Endothelial cell of umbilical vein (primary cell): ENCODE measurements around the gene KLC3. TPM values are rescaled to one million over a fixed set of nuclear protein-coding genes. Genes with fewer than 3 reads are reported as not detected.

Source experiments
- BruUV-seq: library from RNA; stranded (reverse); fragments of 400-500 nt; replicated peaks from 2 replicates; lab custom pipeline; 2021; lab: Mats Ljungman, UMichigan
- CTCF ChIA-PET: fragments of 300-600, 350-600 bp; sonication (Branson Sonifier 250); formaldehyde crosslinking; loops from one replicate; lab custom pipeline; 2021; ENCODE audit warnings: antibody characterized with exemption, inconsistent platforms; lab: Charles Lee
- POLR2A ChIA-PET: fragments of 300-600, 350-600 bp; sonication (Branson Sonifier 250); formaldehyde crosslinking; loops from one replicate; lab custom pipeline; 2021; ENCODE audit warnings: antibody characterized with exemption, inconsistent platforms; lab: Charles Lee
- DNase-seq: peaks from one replicate; pipeline ENCODE4 v3.0.0-alpha.2; 2011; ENCODE audit warnings: low read depth, low spot score
- FAIRE-seq: peaks from 2 replicates; lab custom pipeline; 2011; peaks lifted over from hg19 to GRCh38; lab: Jason Lieb, UNC
- H2AFZ ChIP-seq: 2 replicates; pipeline ENCODE4 v1.6.0; 2012; ENCODE audit warnings: low read depth, low read length, control low read depth, inconsistent platforms
- H3K27ac ChIP-seq: 2 replicates; pipeline ENCODE4 v1.5.1; 2011; ENCODE audit warnings: low read depth, mild to moderate bottlenecking, control low read depth, low read length, moderate library complexity; ENCODE audit not compliant: insufficient read depth
- H3K27me3 ChIP-seq, 2 experiments: 2 replicates each; pipeline versions ENCODE4 v1.6.0 to v1.6.1; 2011; ENCODE audit warnings: low read length in 2 of 2, mixed read lengths in 1 of 2; ENCODE audit not compliant: control insufficient read depth in 2 of 2, insufficient read depth in 2 of 2
- H3K36me3 ChIP-seq, 2 experiments: 2 replicates in 1 of 2; 3 replicates in 1 of 2; pipeline ENCODE4 v1.5.1; 2011; ENCODE audit warnings: low read length in 2 of 2, mild to moderate bottlenecking in 1 of 2, moderate library complexity in 1 of 2; ENCODE audit not compliant: control insufficient read depth in 2 of 2, insufficient read depth in 2 of 2; ENCODE audit errors: extremely low read depth in 1 of 2
- H3K4me1 ChIP-seq: 3 replicates; pipeline ENCODE4 v1.5.1; 2011; ENCODE audit warnings: mild to moderate bottlenecking, low read length; ENCODE audit not compliant: control insufficient read depth, insufficient read depth; ENCODE audit errors: extremely low read depth
- H3K4me2 ChIP-seq: 2 replicates; pipeline ENCODE4 v1.6.1; 2011; ENCODE audit warnings: low read length, control low read depth, mixed read lengths; ENCODE audit not compliant: insufficient read depth
- H3K4me3 ChIP-seq, 3 experiments: fragments of 200-600 bp in 1 of 3; sonication (generic), shearing (Covaris generic) in 1 of 3; replicated peaks in 1 of 3; 2 replicates each; pipeline ENCODE4 v1.5.1; 2011 to 2016; ENCODE audit warnings: control low read depth in 3 of 3, low read length in 3 of 3, mild to moderate bottlenecking in 2 of 3, inconsistent platforms in 1 of 3, low read depth in 1 of 3, moderate library complexity in 1 of 3; ENCODE audit not compliant: insufficient read depth in 1 of 3
- H3K79me2 ChIP-seq: 2 replicates; pipeline ENCODE4 v1.6.0; 2012; ENCODE audit warnings: low read length, inconsistent platforms; ENCODE audit not compliant: control insufficient read depth, insufficient read depth
- H3K9ac ChIP-seq: replicated peaks from 2 replicates; pipeline ENCODE3; 2011; ENCODE audit warnings: low read length, control low read depth; ENCODE audit not compliant: insufficient read depth; ENCODE audit errors: extremely low read depth
- H3K9me1 ChIP-seq: replicated peaks from 3 replicates; pipeline ENCODE4 v1.6.0; 2011; ENCODE audit warnings: mild to moderate bottlenecking, low read length; ENCODE audit not compliant: control insufficient read depth, insufficient read depth; ENCODE audit errors: extremely low read depth
- H3K9me3 ChIP-seq: replicated peaks from 2 replicates; pipeline ENCODE4 v1.5.1; 2012; ENCODE audit warnings: low read length, inconsistent platforms; ENCODE audit not compliant: control insufficient read depth, insufficient read depth
- H4K20me1 ChIP-seq: replicated peaks from 2 replicates; pipeline ENCODE3; 2011; ENCODE audit warnings: mild to moderate bottlenecking, low read length; ENCODE audit not compliant: control insufficient read depth, insufficient read depth; ENCODE audit errors: extremely low read depth
- EZH2 ChIP-seq: IDR thresholded peaks from 2 replicates; pipeline ENCODE4 v1.6.1; 2012; ENCODE audit warnings: borderline replicate concordance, low read depth, mild to moderate bottlenecking, moderate library complexity, low read length, inconsistent platforms; ENCODE audit not compliant: severe bottlenecking
- FOS ChIP-seq: IDR thresholded peaks from 2 replicates; pipeline ENCODE4 v1.6.1; 2011; ENCODE audit warnings: mild to moderate bottlenecking, low read length, moderate library complexity, borderline replicate concordance; ENCODE audit not compliant: insufficient read depth
- GATA2 ChIP-seq: IDR thresholded peaks from 2 replicates; pipeline ENCODE4 v1.7.0; 2011; ENCODE audit warnings: low read depth, mild to moderate bottlenecking, moderate library complexity, mixed read lengths, low read length; ENCODE audit not compliant: insufficient read length, insufficient read depth
- JUN ChIP-seq: IDR thresholded peaks from 2 replicates; pipeline ENCODE4 v1.6.1; 2011; ENCODE audit warnings: borderline replicate concordance, low read depth; ENCODE audit not compliant: insufficient read length, insufficient read depth
- MAX ChIP-seq: IDR thresholded peaks from 2 replicates; pipeline ENCODE4 v1.6.1; 2011; ENCODE audit not compliant: insufficient read depth, insufficient read length
- MYC ChIP-seq: IDR thresholded peaks from one replicate; pipeline ENCODE4 v1.6.1; 2011; ENCODE audit warnings: mild to moderate bottlenecking, low read depth, low read length
- POLR2A ChIP-seq: IDR thresholded peaks from 2 replicates; pipeline ENCODE4 v1.6.1; 2012; ENCODE audit warnings: low read depth, mild to moderate bottlenecking, control low read depth, low read length
- POLR2AphosphoS5 ChIP-seq: IDR thresholded peaks from 2 replicates; pipeline ENCODE4 v1.6.1; 2012; ENCODE audit warnings: low read depth, mild to moderate bottlenecking, control low read depth, low read length, moderate library complexity; ENCODE audit not compliant: insufficient read depth
- dilution Hi-C: fragments of 300-500 bp; cut with MboI; formaldehyde crosslinking; loops from one replicate; pipeline ENCODE4 v1.15.0; 2019; ENCODE audit warnings: low sequenced_read_pairs; ENCODE audit not compliant: extremely low pct_ligation_motif_present
- intact Hi-C: fragments of 100-400 bp; cut with micrococcal nuclease; formaldehyde crosslinking; loops from one replicate; pipeline ENCODE4 v1.10.0; 2022
- polyA plus RNA-seq, 4 experiments: library from polyadenylated mRNA; depleted of rRNA in 3 of 4; stranded (reverse) in 3 of 4; unstranded in 1 of 4; fragments of >200 nt; gene quantifications; 2 replicates each; pipeline versions ENCODE4 v1.2.1 to v1.2.3, GENCODE V29; 2011 to 2012; ENCODE audit warnings: missing spikeins in 1 of 4
- total RNA-seq: library from RNA; stranded (reverse); gene quantifications from 2 replicates; pipeline ENCODE4 v1.2.3, GENCODE V29; 2021
- TF ChIP-seq, protein P1 (sequence below), 2 donors: IDR thresholded peaks; 1 replicate in 1 of 2; 2 replicates in 1 of 2; pipeline ENCODE4 v1.5.1; 2011; ENCODE audit warnings: low read length in 2 of 2, mild to moderate bottlenecking in 2 of 2, moderate library complexity in 2 of 2, control low read depth in 1 of 2, inconsistent platforms in 1 of 2, low read depth in 1 of 2; ENCODE audit not compliant: insufficient read depth in 1 of 2; ENCODE audit errors: extremely low read depth in 1 of 2

The KLC3 gene
- total and polyA plus RNA-seq, 2 donors (not counting 3 experiments of a cell fraction or from before 2014, with no cell fraction given) = not detected

DNA sequence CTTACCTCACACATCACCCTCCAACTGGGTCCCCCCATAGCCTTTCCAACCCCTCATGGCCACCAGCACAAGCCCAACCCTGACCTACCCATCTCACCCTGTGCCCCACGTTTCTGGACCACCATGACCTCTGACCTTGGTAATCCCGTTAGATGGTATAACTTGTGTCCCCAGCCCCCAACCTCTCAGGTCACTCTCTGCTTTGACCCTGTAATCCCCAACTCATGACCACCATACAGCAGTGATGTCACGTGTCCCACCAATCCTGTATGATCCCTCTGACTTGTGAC is 8.5 kb downstream of the KLC3 start:
- intact Hi-C loops = no loop called here
- TF ChIP-seq POLR2AphosphoS5 (no peak), JUN (no peak), MAX (no peak), POLR2A (no peak), MYC (no peak), EZH2 (no peak), FOS (no peak), GATA2 (no peak)
- TF ChIP-seq, protein P1, sequence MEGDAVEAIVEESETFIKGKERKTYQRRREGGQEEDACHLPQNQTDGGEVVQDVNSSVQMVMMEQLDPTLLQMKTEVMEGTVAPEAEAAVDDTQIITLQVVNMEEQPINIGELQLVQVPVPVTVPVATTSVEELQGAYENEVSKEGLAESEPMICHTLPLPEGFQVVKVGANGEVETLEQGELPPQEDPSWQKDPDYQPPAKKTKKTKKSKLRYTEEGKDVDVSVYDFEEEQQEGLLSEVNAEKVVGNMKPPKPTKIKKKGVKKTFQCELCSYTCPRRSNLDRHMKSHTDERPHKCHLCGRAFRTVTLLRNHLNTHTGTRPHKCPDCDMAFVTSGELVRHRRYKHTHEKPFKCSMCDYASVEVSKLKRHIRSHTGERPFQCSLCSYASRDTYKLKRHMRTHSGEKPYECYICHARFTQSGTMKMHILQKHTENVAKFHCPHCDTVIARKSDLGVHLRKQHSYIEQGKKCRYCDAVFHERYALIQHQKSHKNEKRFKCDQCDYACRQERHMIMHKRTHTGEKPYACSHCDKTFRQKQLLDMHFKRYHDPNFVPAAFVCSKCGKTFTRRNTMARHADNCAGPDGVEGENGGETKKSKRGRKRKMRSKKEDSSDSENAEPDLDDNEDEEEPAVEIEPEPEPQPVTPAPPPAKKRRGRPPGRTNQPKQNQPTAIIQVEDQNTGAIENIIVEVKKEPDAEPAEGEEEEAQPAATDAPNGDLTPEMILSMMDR (IDR thresholded peaks at IDR 0.05; ENCODE audit: extremely low read depth in 1 of 2, insufficient read depth in 1 of 2, low read depth in 1 of 2, low read length in 2 of 2) = no peak
- no peak overlapping the region for H3K4me2 ChIP-seq
- no peaks in the 10 kb centered on the region for H3K4me1 ChIP-seq
- DNase-seq (no peak), FAIRE-seq (no peak)
- BruUV-seq = no TSS peak
- no peak overlapping the region for H3K27ac ChIP-seq
- POLR2A ChIA-PET = no interaction called here
- dilution Hi-C loops = no loop called here
- H2AFZ ChIP-seq = no peak overlapping the region
- no peaks in the 10 kb centered on the region for H3K79me2 ChIP-seq
- no peaks in the 10 kb centered on the region for H4K20me1 ChIP-seq
- H3K9me1 ChIP-seq = no peaks in the 10 kb centered on the region
- H3K36me3 ChIP-seq = peaks cover 3 to 24% of the 10 kb centered on the region in 2 experiments
- no peak overlapping the region for H3K9ac ChIP-seq
- H3K9me3 ChIP-seq = no peaks in the 10 kb centered on the region
- CTCF ChIA-PET = no interaction called here
- no peak overlapping the region for H3K4me3 ChIP-seq
- H3K27me3 ChIP-seq = no peaks in the 10 kb centered on the region
